Breast epithelium (tissue), 3 donors: ENCODE measurements around the gene RSPH6A.

Experiments used
- CTCF ChIP-seq, 3 donors: fragments of 450-650 bp; IDR thresholded peaks; one replicate each; pipeline ENCODE4 v1.5.1; 2016 to 2017; ENCODE audit warnings: antibody characterized with exemption in 3 of 3, mild to moderate bottlenecking in 3 of 3, moderate library complexity in 3 of 3
- POLR2A ChIP-seq: fragments of 450-650 bp; IDR thresholded peaks from one replicate; pipeline ENCODE4 v1.6.1; 2016; ENCODE audit warnings: antibody characterized with exemption, mild to moderate bottlenecking, moderate library complexity

- peak; percentile 84 to 97 (median 92) for TF ChIP-seq CTCF (IDR thresholded peaks at IDR 0.05)
- no peak for TF ChIP-seq POLR2A
Measured at GRCh38 chr19:45770192-45771101, 44.7 kb downstream of the RSPH6A start.
